ENCODE measurements around the gene SLC24A3.

Gene SLC24A3

DNA sequence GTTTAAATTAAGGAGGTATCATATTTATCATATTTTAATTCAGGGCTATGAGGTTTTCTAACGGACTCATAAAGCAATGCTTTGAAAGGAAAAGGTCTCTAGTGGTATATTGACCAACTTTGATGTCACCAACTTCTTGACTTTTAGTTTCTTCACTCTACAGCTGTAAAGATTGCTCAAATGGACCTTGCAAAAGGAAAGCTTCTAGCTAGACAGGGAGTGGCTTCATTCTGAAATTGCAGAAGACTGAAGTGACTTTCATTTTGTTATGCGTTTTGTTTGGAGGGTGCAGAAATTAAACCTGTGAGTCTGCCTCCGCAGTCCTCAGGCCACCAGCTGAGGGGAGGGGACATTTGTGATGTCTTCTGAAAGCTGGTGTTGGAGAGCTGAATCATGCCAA lies 95.7 kb downstream of the SLC24A3 start:
- DNase-seq (ENCODE audit: low read depth in 2 of 2): no peak
- no peak overlapping the region for H3K4me3 ChIP-seq (replicated peaks in 1 of 2; ENCODE audit: low read depth in 2 of 2, low read length in 2 of 2)
- no peak for TF ChIP-seq CTCF (IDR thresholded peaks at IDR 0.05; ENCODE audit: low read depth, low read length)

DNA sequence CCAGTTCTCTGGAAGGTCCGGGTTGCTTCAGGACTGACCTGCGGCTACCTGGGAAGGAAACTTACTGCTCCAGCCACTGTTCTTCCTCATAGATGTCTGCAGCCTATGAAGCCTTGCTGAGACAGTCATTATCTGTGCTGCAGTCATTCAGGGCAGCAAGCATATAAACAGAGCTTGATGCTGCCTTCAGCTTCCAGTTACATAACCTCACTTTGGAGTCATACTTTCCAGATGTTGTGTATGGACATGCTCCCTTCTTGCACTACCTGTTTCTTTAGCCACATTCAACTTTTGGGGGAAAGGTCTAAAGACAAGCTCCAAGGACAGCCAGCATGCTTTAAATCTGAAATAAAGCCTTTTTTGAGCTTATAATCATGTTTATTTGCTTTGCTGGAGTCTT lies 98.1 kb downstream of the SLC24A3 start:
- TF ChIP-seq CTCF (IDR thresholded peaks at IDR 0.05; ENCODE audit: low read depth, low read length): no peak
- no peak overlapping the region for H3K4me3 ChIP-seq (replicated peaks in 1 of 2; ENCODE audit: low read depth in 2 of 2, low read length in 2 of 2)
- no peak for DNase-seq (ENCODE audit: low read depth in 2 of 2)

DNA sequence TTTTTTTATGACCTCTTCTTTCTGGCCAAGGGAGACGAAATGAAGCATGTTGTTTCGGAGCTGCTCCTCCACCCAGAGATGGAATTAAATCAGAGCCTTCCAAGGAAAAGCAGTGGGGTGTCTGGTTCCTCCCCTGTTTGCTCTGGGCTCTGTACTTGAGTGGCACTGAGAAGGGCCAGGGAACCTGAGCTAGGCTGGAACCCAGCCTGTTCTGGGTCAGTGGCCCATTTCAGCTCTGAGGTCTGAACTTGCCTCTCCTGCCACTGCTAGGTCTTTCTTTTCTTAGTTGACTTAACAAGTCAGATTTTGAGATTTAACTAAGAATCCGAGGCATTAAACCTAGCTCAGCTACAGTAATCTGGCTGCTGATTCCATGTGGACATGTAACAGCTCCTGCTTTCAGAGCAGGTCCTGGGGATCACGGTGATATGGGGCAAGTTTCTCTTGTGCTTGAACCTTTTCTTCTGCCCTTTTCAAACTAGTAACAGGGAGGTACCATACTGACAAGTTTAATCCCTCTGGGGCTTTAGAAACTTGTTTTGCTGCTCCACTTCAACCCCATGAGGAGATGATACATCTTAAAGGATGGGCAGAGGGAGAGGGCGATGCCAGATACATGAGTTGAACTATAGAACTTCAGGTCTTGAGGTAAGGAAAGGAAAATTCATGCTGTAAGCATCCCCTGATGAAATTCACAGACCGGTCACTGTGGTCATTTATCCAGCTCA lies 101.1 kb downstream of the SLC24A3 start:
- DNase-seq (ENCODE audit: low read depth in 2 of 2): no peak

DNA sequence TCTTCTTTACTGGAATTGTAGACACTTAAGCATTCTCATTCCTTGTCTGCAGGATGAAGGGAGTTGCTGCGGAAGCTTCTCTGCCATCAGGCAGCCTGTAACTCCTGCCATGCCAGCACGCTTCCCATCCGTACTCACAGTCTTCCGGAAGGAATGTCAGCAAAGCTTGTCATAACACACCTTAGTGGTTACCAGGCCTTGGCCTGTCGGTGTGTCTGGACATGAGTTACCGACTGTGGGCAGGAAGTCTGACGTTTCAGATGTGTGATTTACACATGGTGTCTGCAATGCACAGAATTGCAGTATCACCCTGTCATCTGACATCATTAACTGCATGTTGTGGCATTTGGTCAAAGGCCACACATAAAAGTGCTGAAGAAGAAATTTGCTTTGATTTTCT lies 102.2 kb downstream of the SLC24A3 start:
- TF ChIP-seq CTCF (IDR thresholded peaks at IDR 0.05; ENCODE audit: low read depth, low read length): no peak
- no peak for DNase-seq (ENCODE audit: low read depth in 2 of 2)

More for the DNA sequence above, 101.1 kb downstream of the SLC24A3 start:
- H3K4me3 ChIP-seq (replicated peaks in 1 of 2; ENCODE audit: low read depth in 2 of 2, low read length in 2 of 2): no peak overlapping the region
- no peak for TF ChIP-seq CTCF (IDR thresholded peaks at IDR 0.05; ENCODE audit: low read depth, low read length)

DNA sequence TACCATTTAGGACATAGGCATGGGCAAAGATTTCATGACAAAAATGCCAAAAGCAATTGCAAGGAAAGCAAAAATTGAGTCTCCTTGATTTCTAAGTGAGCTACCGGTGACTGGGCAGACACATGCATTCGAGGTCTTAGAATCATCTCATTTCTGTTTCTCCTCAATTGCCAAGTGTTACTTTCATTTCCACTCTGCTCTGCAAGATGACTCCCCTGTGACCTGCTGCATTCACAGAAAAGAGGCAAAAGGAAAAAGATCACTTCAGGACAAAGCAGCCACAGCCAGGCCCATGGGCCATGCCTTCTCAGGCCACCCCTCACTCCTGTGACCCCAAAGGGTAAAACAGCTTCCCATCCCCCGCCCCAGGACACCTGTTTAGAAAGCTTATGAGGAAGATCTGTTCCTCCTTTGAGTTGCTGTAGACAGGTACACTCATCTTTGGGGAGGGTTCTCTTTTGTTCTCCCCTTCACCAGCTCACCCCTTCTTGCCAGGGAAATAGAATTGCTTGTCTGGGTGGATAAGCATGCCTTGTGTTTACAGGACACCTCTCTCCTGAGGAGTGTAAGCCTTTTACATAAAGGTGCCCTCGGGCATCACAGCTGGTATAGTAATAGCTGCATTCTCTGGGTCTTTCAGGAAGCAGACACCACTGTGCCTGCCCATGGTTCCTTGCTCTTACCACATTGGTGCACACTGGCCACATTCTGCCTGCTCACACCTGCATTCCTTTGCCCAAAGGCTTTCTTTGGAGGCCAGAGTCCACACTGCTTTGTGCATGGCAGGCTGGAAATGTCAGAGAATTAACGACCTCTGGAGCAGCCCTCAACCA lies 105.0 kb downstream of the SLC24A3 start:
- TF ChIP-seq CTCF (IDR thresholded peaks at IDR 0.05; ENCODE audit: low read depth, low read length): no peak
- no peak for DNase-seq (ENCODE audit: low read depth in 2 of 2)
- H3K4me3 ChIP-seq (replicated peaks in 1 of 2; ENCODE audit: low read depth in 2 of 2, low read length in 2 of 2): no peak overlapping the region

More for the DNA sequence above, 102.2 kb downstream of the SLC24A3 start:
- H3K4me3 ChIP-seq (replicated peaks in 1 of 2; ENCODE audit: low read depth in 2 of 2, low read length in 2 of 2): no peak overlapping the region

GRCh38 chr20:19318610-19319009 lies 106.2 kb downstream of the SLC24A3 start:
- no peak overlapping the region for H3K4me3 ChIP-seq (replicated peaks in 1 of 2; ENCODE audit: low read depth in 2 of 2, low read length in 2 of 2)
- TF ChIP-seq CTCF (IDR thresholded peaks at IDR 0.05; ENCODE audit: low read depth, low read length): no peak
- no peak for DNase-seq (ENCODE audit: low read depth in 2 of 2)

All from cardiac fibroblast (primary cell).